Urothelium cell line (cell line): ENCODE data around the gene CREB5.

Source experiments
- DNase-seq: peaks from one replicate; pipeline ENCODE4 v3.0.0; 2011; ENCODE audit warnings: low spot score, mixed read lengths
- FAIRE-seq: peaks from 2 replicates; lab custom pipeline; 2011; peaks lifted over from hg19 to GRCh38; lab: Jason Lieb, UNC

The CREB5 gene

DNA sequence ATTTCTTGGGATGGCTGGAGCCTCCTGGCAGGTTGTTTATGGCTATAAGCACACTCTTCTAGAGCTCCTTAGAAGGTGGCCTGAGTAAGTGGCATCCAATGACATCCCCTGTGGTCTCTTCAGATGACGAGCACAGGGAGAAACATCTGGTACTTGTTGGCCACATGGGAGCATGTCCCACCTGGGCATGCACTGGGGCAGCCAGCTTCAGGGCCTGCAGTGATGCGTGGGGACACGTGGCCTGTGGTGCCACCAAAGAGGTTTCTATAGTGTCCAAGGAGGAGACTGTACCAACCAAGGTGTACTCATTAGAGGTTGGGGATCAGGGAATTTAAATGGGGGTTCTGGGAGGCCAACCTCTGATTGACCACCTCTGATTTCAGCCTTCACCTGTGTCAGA, 420.4 kb downstream of the CREB5 start:
- FAIRE-seq, result peak; percentile 42
- no peak for DNase-seq

GRCh38 chr7:28835800-28836199, 423.5 kb downstream of the CREB5 start:
- FAIRE-seq (no peak), DNase-seq (peak; percentile 29)

GRCh38 chr7:28836716-28837115, 424.4 kb downstream of the CREB5 start:
- DNase-seq, result no peak
- FAIRE-seq, result peak; percentile 5

DNA sequence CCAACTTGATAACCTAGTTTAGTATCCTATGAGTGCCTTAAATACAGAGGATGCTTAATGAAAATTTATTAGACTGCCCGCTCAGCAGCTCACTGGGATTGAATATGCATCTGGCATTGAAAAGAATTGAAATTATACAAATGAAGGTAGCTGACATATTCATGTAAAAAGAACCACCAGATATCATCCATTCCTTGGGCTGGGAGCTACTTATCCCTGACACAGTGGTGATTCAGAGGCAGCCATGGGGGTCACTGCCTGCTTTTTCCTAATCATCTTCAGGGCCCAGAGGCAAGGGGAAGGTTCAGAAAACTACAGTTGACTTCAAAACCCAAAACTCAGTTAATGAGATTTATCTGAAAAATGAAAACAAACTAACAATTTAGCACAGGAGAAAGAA, 424.9 kb downstream of the CREB5 start:
- no peak for FAIRE-seq

GRCh38 chr7:28840592-28840995, 428.3 kb downstream of the CREB5 start:
- peak; percentile 29 for DNase-seq
- no peak for FAIRE-seq

More for the DNA sequence above, 424.9 kb downstream of the CREB5 start:
- DNase-seq, result no peak

GRCh38 chr7:28841766-28842165, 429.4 kb downstream of the CREB5 start:
- FAIRE-seq (no peak), DNase-seq (no peak)

- DNase-seq, result no peak
- FAIRE-seq, result peak; percentile 63
Measured at GRCh38 chr7:28842769-28843295, 430.5 kb downstream of the CREB5 start.

GRCh38 chr7:28845106-28845505, 432.8 kb downstream of the CREB5 start:
- DNase-seq, result no peak
- no peak for FAIRE-seq

- no peak for DNase-seq
- no peak for FAIRE-seq
Measured at GRCh38 chr7:28847176-28847575, 434.9 kb downstream of the CREB5 start.

GRCh38 chr7:28847681-28848080, 435.4 kb downstream of the CREB5 start:
- no peak for FAIRE-seq
- no peak for DNase-seq

GRCh38 chr7:28848906-28849305, 436.6 kb downstream of the CREB5 start:
- DNase-seq (no peak), FAIRE-seq (no peak)

GRCh38 chr7:28850699-28851098, 438.4 kb downstream of the CREB5 start:
- no peak for FAIRE-seq

GRCh38 chr7:28853150-28853549, 440.8 kb downstream of the CREB5 start:
- DNase-seq, result no peak
- FAIRE-seq, result no peak

More at GRCh38 chr7:28850699-28851098, 438.4 kb downstream of the CREB5 start:
- no peak for DNase-seq

- no peak for FAIRE-seq
- no peak for DNase-seq
Measured at GRCh38 chr7:28853834-28854749, 441.8 kb downstream of the CREB5 start.

GRCh38 chr7:28854750-28855074, 442.4 kb downstream of the CREB5 start:
- DNase-seq (no peak), FAIRE-seq (no peak)

DNA sequence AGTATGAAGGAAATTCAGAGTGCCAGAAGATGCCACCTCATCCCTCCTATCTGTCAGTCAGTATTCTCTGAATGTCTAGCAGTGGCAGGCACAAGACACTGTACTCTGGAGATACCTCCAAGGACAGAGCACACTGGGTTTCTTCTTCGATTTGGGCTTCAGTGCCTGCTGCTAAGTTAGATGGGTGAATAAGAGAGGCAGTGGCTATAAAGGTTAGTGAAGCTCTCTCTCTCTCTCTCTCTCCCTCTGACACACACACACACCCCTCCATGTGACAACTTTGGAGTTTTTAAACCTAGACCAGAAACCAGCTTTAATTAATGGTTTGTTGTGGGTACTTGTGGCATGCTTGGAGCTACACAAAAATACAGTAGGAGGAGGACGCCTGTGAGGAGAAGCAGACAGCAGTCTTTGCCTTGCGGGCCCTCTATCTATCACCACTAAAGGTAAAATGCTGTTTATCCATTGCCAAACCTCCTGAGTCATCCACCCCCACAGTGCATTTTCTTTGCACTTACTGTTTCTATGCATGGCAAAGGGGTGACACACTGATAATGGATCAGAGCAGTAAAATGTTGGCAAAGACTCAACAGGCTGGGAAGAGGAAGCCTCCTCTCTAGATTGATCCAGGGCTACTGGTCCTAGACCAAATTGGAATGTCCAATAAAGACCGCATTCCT, 443.4 kb downstream of the CREB5 start:
- DNase-seq (peak; percentile 89), FAIRE-seq (peak; percentile 96)

- FAIRE-seq (no peak), DNase-seq (no peak)
Measured at GRCh38 chr7:28856656-28857055, 444.3 kb downstream of the CREB5 start.

- DNase-seq, result no peak
- FAIRE-seq, result no peak
Measured at GRCh38 chr7:28858206-28858605, 445.9 kb downstream of the CREB5 start.

GRCh38 chr7:28858895-28859294, 446.6 kb downstream of the CREB5 start:
- FAIRE-seq (no peak), DNase-seq (no peak)

GRCh38 chr7:28861825-28862224, 449.5 kb downstream of the CREB5 start:
- FAIRE-seq (no peak), DNase-seq (no peak)

- DNase-seq, result peak; percentile 41
- FAIRE-seq, result peak; percentile 13
Measured at GRCh38 chr7:28862595-28863272, 450.4 kb downstream of the CREB5 start.
